GM19193 (cell line): Measurements from ENCODE around the gene GCC2.

Experiments
- POLR2A ChIP-seq: IDR thresholded peaks from 4 replicates; pipeline ENCODE4 v1.6.1; 2011; ENCODE audit not compliant: insufficient read depth, insufficient read length; ENCODE audit errors: extremely low read depth

The GCC2 gene

GRCh38 chr2:108542071-108542470 is 93.1 kb downstream of the GCC2 start:
- no peak for TF ChIP-seq POLR2A

- no peak for TF ChIP-seq POLR2A
Observed at GRCh38 chr2:108547606-108548005, 98.6 kb downstream of the GCC2 start.

- TF ChIP-seq POLR2A = no peak
Observed at GRCh38 chr2:108548208-108549003, 99.4 kb downstream of the GCC2 start.

GRCh38 chr2:108552566-108552965 is 103.6 kb downstream of the GCC2 start:
- TF ChIP-seq POLR2A = no peak

- TF ChIP-seq POLR2A = no peak
Observed at GRCh38 chr2:108553209-108553919, 104.4 kb downstream of the GCC2 start.

GRCh38 chr2:108554528-108554927 is 105.5 kb downstream of the GCC2 start:
- TF ChIP-seq POLR2A = no peak

GRCh38 chr2:108555572-108555971 is 106.6 kb downstream of the GCC2 start:
- no peak for TF ChIP-seq POLR2A
